ENCODE measurements around the gene INTS7. TPM values are rescaled to one million over a fixed set of nuclear protein-coding genes. Genes with fewer than 3 reads are reported as not detected.

Gene INTS7
- total and polyA plus RNA-seq, 9 of the 15 experiments (the other 6 are each of a cell fraction or from before 2014, with no cell fraction given), result 27.3 to 68.4 (median 40.4) TPM

DNA sequence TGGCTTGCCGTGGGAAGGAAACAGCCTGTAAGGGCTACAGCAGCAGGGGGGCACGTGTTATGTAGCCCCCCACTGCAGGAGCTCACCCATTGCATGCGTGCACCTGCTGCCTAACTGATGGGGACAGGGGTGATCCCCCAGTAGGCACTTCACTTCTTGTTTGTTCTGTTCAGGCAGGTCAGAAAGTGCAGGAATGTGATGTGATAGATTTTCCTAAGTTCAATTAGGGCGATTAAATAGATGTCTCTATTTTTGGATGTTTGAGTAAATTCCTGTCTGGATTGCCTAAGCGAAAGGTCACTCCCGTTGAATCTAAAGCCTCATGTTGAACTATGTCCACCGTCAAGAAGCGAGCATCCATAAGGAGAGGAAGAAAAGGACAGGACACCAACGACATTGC, 126.0 kb downstream of the INTS7 start:
- no peaks in the 10 kb centered on the region for H3K36me3 ChIP-seq (ENCODE audit: control insufficient read depth, insufficient read depth, low read length)
- H3K9me1 ChIP-seq (ENCODE audit: control insufficient read depth, insufficient read depth, low read length), result no peaks in the 10 kb centered on the region
- intact Hi-C loops (cut with micrococcal nuclease) (no loop called here), in situ Hi-C loops (cut with MboI) (no loop called here)
- no peaks in the 10 kb centered on the region for H4K20me1 ChIP-seq (replicated peaks; ENCODE audit: control insufficient read depth, insufficient read depth, low read length)
- no peak overlapping the region for H3K4me3 ChIP-seq
- ChIA-PET CTCF (ENCODE audit: low intra/inter-chr PET ratio) (no interaction called here), POLR2A (interaction anchor here (0.7 to 1.1 kb wide), 2 partner anchors 10 to 43 kb away, joined by 3 read pairs; no protein-coding TSS in a partner anchor)
- 5% methylated on average over 9 of the region's 9 CpGs for WGBS (ENCODE audit: insufficient coverage, low coverage, missing lambda C conversion rate)
- no peak overlapping the region for H3K9ac ChIP-seq (ENCODE audit: insufficient read depth in 1 of 2, low read depth in 2 of 2, low read length in 2 of 2)
- H3K27ac ChIP-seq (ENCODE audit: extremely low read depth, low read depth, low read length), result no peak overlapping the region
- H3K4me2 ChIP-seq (ENCODE audit: insufficient read depth, low read length), result no peak overlapping the region
- no peak overlapping the region for H2AFZ ChIP-seq (ENCODE audit: low read depth, low read length)
- DNase-seq (ENCODE audit: extremely low read depth in 1 of 4, low spot score in 3 of 4) (no peak), FAIRE-seq (no peak), ATAC-seq (no peak)
- H3K4me1 ChIP-seq (replicated peaks in 1 of 2; ENCODE audit: control insufficient read depth in 2 of 2, insufficient read depth in 2 of 2, low read length in 2 of 2), result no peaks in the 10 kb centered on the region
- H3K9me3 ChIP-seq (replicated peaks; ENCODE audit: control insufficient read depth, insufficient read depth, low read depth, low read length), result no peaks in the 10 kb centered on the region
- no peaks in the 10 kb centered on the region for H3K79me2 ChIP-seq (ENCODE audit: control insufficient read depth, insufficient read depth, low read length)
- no TSS peak for BruUV-seq (replicated peaks)
- peaks cover 4 to 24% of the 10 kb centered on the region in 2 experiments; a peak in 4 of 5 replicates for H3K27me3 ChIP-seq (ENCODE audit: control insufficient read depth in 2 of 2, insufficient read depth in 2 of 2, low read length in 2 of 2)
- TF ChIP-seq OTX1 (CRISPR knock-in tag; IDR thresholded peaks at IDR 0.05) (no peak), ZC3H11A (IDR thresholded peaks at IDR 0.05; ENCODE audit: low read depth, low read length) (no peak), ZNF23 (CRISPR knock-in tag; IDR thresholded peaks at IDR 0.05) (no peak), MXI1 (IDR thresholded peaks at IDR 0.05; ENCODE audit: low read depth, low read length) (no peak), ZFP1 (CRISPR knock-in tag; IDR thresholded peaks at IDR 0.05) (no peak), ZNF184 (CRISPR knock-in tag; IDR thresholded peaks at IDR 0.05) (no peak), ILF3 (IDR thresholded peaks at IDR 0.05; ENCODE audit: borderline replicate concordance) (no peak), ZNF431 (CRISPR knock-in tag; IDR thresholded peaks at IDR 0.05) (no peak), TARDBP (IDR thresholded peaks at IDR 0.05) (no peak)
- TF ChIP-seq, protein P1, sequence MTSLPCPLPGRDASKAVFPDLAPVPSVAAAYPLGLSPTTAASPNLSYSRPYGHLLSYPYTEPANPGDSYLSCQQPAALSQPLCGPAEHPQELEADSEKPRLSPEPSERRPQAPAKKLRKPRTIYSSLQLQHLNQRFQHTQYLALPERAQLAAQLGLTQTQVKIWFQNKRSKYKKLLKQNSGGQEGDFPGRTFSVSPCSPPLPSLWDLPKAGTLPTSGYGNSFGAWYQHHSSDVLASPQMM (CRISPR knock-in tag; IDR thresholded peaks at IDR 0.05), result no peak
- TF ChIP-seq, protein P2, sequence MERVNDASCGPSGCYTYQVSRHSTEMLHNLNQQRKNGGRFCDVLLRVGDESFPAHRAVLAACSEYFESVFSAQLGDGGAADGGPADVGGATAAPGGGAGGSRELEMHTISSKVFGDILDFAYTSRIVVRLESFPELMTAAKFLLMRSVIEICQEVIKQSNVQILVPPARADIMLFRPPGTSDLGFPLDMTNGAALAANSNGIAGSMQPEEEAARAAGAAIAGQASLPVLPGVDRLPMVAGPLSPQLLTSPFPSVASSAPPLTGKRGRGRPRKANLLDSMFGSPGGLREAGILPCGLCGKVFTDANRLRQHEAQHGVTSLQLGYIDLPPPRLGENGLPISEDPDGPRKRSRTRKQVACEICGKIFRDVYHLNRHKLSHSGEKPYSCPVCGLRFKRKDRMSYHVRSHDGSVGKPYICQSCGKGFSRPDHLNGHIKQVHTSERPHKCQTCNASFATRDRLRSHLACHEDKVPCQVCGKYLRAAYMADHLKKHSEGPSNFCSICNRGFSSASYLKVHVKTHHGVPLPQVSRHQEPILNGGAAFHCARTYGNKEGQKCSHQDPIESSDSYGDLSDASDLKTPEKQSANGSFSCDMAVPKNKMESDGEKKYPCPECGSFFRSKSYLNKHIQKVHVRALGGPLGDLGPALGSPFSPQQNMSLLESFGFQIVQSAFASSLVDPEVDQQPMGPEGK (CRISPR knock-in tag; IDR thresholded peaks at IDR 0.05; ENCODE audit: borderline replicate concordance), result no peak
- TF ChIP-seq, protein P3, sequence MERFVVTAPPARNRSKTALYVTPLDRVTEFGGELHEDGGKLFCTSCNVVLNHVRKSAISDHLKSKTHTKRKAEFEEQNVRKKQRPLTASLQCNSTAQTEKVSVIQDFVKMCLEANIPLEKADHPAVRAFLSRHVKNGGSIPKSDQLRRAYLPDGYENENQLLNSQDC (CRISPR knock-in tag; IDR thresholded peaks at IDR 0.05), result no peak
- TF ChIP-seq, protein P4, sequence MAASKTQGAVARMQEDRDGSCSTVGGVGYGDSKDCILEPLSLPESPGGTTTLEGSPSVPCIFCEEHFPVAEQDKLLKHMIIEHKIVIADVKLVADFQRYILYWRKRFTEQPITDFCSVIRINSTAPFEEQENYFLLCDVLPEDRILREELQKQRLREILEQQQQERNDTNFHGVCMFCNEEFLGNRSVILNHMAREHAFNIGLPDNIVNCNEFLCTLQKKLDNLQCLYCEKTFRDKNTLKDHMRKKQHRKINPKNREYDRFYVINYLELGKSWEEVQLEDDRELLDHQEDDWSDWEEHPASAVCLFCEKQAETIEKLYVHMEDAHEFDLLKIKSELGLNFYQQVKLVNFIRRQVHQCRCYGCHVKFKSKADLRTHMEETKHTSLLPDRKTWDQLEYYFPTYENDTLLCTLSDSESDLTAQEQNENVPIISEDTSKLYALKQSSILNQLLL (CRISPR knock-in tag; IDR thresholded peaks at IDR 0.05; ENCODE audit: borderline replicate concordance), result no peak
- TF ChIP-seq, protein P5, sequence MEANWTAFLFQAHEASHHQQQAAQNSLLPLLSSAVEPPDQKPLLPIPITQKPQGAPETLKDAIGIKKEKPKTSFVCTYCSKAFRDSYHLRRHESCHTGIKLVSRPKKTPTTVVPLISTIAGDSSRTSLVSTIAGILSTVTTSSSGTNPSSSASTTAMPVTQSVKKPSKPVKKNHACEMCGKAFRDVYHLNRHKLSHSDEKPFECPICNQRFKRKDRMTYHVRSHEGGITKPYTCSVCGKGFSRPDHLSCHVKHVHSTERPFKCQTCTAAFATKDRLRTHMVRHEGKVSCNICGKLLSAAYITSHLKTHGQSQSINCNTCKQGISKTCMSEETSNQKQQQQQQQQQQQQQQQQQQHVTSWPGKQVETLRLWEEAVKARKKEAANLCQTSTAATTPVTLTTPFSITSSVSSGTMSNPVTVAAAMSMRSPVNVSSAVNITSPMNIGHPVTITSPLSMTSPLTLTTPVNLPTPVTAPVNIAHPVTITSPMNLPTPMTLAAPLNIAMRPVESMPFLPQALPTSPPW (CRISPR knock-in tag; IDR thresholded peaks at IDR 0.05), result no peak
- TF ChIP-seq, protein P6, sequence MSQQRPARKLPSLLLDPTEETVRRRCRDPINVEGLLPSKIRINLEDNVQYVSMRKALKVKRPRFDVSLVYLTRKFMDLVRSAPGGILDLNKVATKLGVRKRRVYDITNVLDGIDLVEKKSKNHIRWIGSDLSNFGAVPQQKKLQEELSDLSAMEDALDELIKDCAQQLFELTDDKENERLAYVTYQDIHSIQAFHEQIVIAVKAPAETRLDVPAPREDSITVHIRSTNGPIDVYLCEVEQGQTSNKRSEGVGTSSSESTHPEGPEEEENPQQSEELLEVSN (IDR thresholded peaks at IDR 0.05; ENCODE audit: borderline replicate concordance in 1 of 2, extremely low read depth in 1 of 2, insufficient read depth in 1 of 2, insufficient read length in 1 of 2, low read depth in 1 of 2, low read length in 1 of 2, poor library complexity in 1 of 2, severe bottlenecking in 1 of 2), result no peak

Data from K562 (cell line).